Psoas muscle (tissue), 8 donors: ENCODE results near the gene R3HDM2. TPM values are rescaled to one million over a fixed set of nuclear protein-coding genes. Genes with fewer than 3 reads are reported as not detected.

ENCODE experiments used
- ATAC-seq, 4 donors: fragments of 200-7000 bp; cut with Tn5 transposase; one replicate each; pipeline ENCODE4 v1.9.1; 2020; ENCODE audit warnings: moderate library complexity in 3 of 4, mild to moderate bottlenecking in 2 of 4
- DNase-seq, 2 donors: peaks; one replicate each; pipeline ENCODE4 v3.0.0-alpha.2; 2020
- H3K27ac ChIP-seq: fragments of 200-600 bp; one replicate; pipeline ENCODE4 v1.8.0; 2022
- H3K27me3 ChIP-seq, 3 donors: fragments of 200-600 bp in 1 of 3; one replicate each; pipeline versions ENCODE4 v1.6.1 to v1.8.0; 2013 to 2022; ENCODE audit warnings: low read length in 2 of 3, mild to moderate bottlenecking in 2 of 3, moderate library complexity in 1 of 3; ENCODE audit not compliant: insufficient read depth in 3 of 3
- H3K36me3 ChIP-seq, 2 donors: fragments of 200-600 bp in 1 of 2; one replicate each; pipeline versions ENCODE4 v1.6.1 to v1.8.0; 2013 to 2022; ENCODE audit warnings: low read depth in 1 of 2, mild to moderate bottlenecking in 1 of 2, moderate library complexity in 1 of 2; ENCODE audit not compliant: insufficient read depth in 1 of 2
- H3K4me1 ChIP-seq: fragments of 200-600 bp; one replicate; pipeline ENCODE4 v1.8.0; 2022
- H3K4me3 ChIP-seq: fragments of 200-600 bp; one replicate; pipeline ENCODE4 v1.8.0; 2022; ENCODE audit warnings: mild to moderate bottlenecking
- H3K9me3 ChIP-seq: fragments of 200-600 bp; one replicate; pipeline ENCODE4 v1.8.0; 2022
- CTCF ChIP-seq: fragments of 200-600 bp; IDR thresholded peaks from one replicate; pipeline ENCODE4 v1.8.0; 2022; ENCODE audit warnings: antibody characterized with exemption
- WGBS, 3 donors: extraction: QIAGEN DNeasy Blood & Tissue Kit; methylation state at CpG; one replicate each; pipeline versions ENCODE4 v1.1.6 to v1.1.7; 2013; 5-methylcytosine and 5-hydroxymethylcytosine counted together
- intact Hi-C, 2 donors: fragments of 100-400 bp; cut with DNase I; formaldehyde crosslinking; loops; one replicate each; pipeline versions ENCODE4 v1.11.0 to v1.14.2; 2022
- polyA plus RNA-seq, 3 donors: library from polyadenylated mRNA; stranded (reverse); fragments of 200-250 nt; gene quantifications; one replicate each; pipeline ENCODE4 v1.2.3, GENCODE V29; 2013
- total RNA-seq, 4 donors: library from RNA; stranded (reverse); fragmentation: NEBNext Ultra II Directional in 2 of 4; extraction: Animal tissue kit (Norgen Biotek cat#: 25700) in 2 of 4; gene quantifications; one replicate each; pipeline versions ENCODE4 v1.2.1 to v1.2.4, GENCODE V29; 2021 to 2023
- donor health status: healthy with polysubstance abuse.
- donor health status: DM: no; HTN: no; CAD: no; lungs with moderate emphysema.
- donor health status: Bipolar disorder and iron deficiency.
- donor health status: healthy.
- donor health status: DM: yes; HTN: yes; CAD: no.
- donor health status: DM: no; HTN: no; CAD: no.
- donor health status: DM: no; HTN: no; CAD: no.
- donor health status: DM: yes; HTN: yes; CAD: no.

R3HDM2 gene
- total and polyA plus RNA-seq, 7 donors = 12.1 to 64.9 (median 41.4) TPM

GRCh38 chr12:57439762-57440266, 9.0 kb upstream of the R3HDM2 start:
- no peak for ATAC-seq
- no peaks in the 10 kb centered on the region for H3K4me1 ChIP-seq
- no peak overlapping the region for H3K4me3 ChIP-seq
- H3K36me3 ChIP-seq = no peaks in the 10 kb centered on the region
- H3K9me3 ChIP-seq = no peaks in the 10 kb centered on the region
- 71 to 79% (median 76%) methylated on average over 4 of the region's 4 CpGs for WGBS, 3 donors
- TF ChIP-seq CTCF = no peak
- DNase-seq = no peak
- no peak overlapping the region for H3K27ac ChIP-seq
- intact Hi-C loops = no loop called here
- no peaks in the 10 kb centered on the region for H3K27me3 ChIP-seq

- ATAC-seq = no peak
- no peak for TF ChIP-seq CTCF
- H3K36me3 ChIP-seq = no peaks in the 10 kb centered on the region
- H3K9me3 ChIP-seq = no peaks in the 10 kb centered on the region
- intact Hi-C loops = no loop called here
- H3K27ac ChIP-seq = no peak overlapping the region
- DNase-seq = no peak
- no peak overlapping the region for H3K4me3 ChIP-seq
- no peaks in the 10 kb centered on the region for H3K4me1 ChIP-seq
- WGBS, 3 donors = 83 to 87% (median 87%) methylated on average over 1 of the region's 1 CpG
- H3K27me3 ChIP-seq = no peaks in the 10 kb centered on the region
These were observed 7.6 kb upstream of the R3HDM2 start for GRCh38 chr12:57438400-57438799.

GRCh38 chr12:57435293-57435692, 4.5 kb upstream of the R3HDM2 start:
- 57 to 74% (median 72%) methylated on average over 4 of the region's 4 CpGs for WGBS, 3 donors
- no peak for ATAC-seq
- Histone ChIP-seq H3K27ac (no peak overlapping the region), H3K4me1 (no peaks in the 10 kb centered on the region), H3K4me3 (no peak overlapping the region), H3K36me3 (no peaks in the 10 kb centered on the region), H3K9me3 (no peaks in the 10 kb centered on the region), H3K27me3 (no peaks in the 10 kb centered on the region)
- TF ChIP-seq CTCF = no peak
- no peak for DNase-seq
- intact Hi-C loops = no loop called here

DNA sequence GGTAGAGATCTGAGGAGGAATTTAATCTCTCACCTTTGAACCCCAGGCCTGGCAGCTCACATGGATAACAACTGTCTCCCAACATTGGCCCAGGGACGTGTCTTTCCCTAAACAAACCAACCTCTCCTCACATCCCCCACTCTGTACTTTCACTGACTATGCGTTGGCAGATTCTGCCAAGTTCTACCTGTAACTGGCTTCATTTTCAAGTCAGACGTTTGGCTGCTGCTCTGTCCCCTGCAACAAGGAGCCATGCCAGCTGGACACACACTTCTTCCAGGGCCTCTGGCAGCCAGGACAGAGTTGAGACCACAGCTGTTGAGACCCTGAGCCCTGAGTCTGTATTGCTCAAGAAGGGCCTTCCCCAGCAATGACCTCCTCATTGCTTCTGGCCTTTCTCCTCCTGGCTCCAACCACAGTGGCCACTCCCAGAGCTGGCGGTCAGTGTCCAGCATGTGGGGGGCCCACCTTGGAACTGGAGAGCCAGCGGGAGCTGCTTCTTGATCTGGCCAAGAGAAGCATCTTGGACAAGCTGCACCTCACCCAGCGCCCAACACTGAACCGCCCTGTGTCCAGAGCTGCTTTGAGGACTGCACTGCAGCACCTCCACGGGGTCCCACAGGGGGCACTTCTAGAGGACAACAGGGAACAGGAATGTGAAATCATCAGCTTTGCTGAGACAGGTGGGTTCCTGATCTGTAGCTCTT, 3.8 kb upstream of the R3HDM2 start, which contains the start of gene INHBC:
Gene INHBC (plus strand): TSS at position 268 of the 707 bp plus-strand sequence. CDS start 103 bp downstream, at position 371.
- Histone ChIP-seq H3K27me3 (no peaks in the 10 kb centered on the region), H3K36me3 (no peaks in the 10 kb centered on the region), H3K9me3 (no peaks in the 10 kb centered on the region), H3K4me3 (no peak within 1 kb of the TSS), H3K27ac (no peak within 1 kb of the TSS), H3K4me1 (no peaks in the 10 kb centered on the region)
- no peak for DNase-seq
- no peak for ATAC-seq
- 57 to 71% (median 58%) methylated on average over 8 of the region's 8 CpGs for WGBS, 3 donors
- no peak for TF ChIP-seq CTCF
- intact Hi-C loops = no loop called here
